K562 (cell line): ENCODE results near the gene AHCYL1. TPM values are rescaled to one million over a fixed set of nuclear protein-coding genes. Genes with fewer than 3 reads are reported as not detected.

Experiments used
- CBX3 ChIP-seq, 2 experiments: IDR thresholded peaks; 1 replicate in 1 of 2; 2 replicates in 1 of 2; pipeline ENCODE4 v1.6.1; 2012; ENCODE audit warnings: inconsistent platforms in 2 of 2, low read length in 2 of 2, borderline replicate concordance in 1 of 2, control low read depth in 1 of 2
- CBX5 ChIP-seq: IDR thresholded peaks from 2 replicates; pipeline ENCODE4 v1.6.1; 2014; ENCODE audit warnings: low read depth, borderline replicate concordance
- CTCF ChIP-seq, 3 experiments: IDR thresholded peaks in 2 of 3; conservative IDR thresholded peaks in 1 of 3; 2 replicates each; pipeline ENCODE4 v1.5.1; 2011 to 2012; ENCODE audit warnings: low read length in 3 of 3, mild to moderate bottlenecking in 3 of 3, control low read depth in 2 of 3, improper control_type of control experiment in 1 of 3, inconsistent platforms in 1 of 3, low read depth in 1 of 3, mixed read lengths in 1 of 3, moderate library complexity in 1 of 3; ENCODE audit not compliant: insufficient read depth in 2 of 3
- DEAF1 ChIP-seq: fragments of 450-650 bp; formaldehyde crosslinking; IDR thresholded peaks from 2 replicates; pipeline ENCODE4 v1.4.0; 2020; ENCODE audit warnings: mild to moderate bottlenecking, moderate library complexity
- DNMT1 ChIP-seq: fragments of 450-650 bp; IDR thresholded peaks from 2 replicates; pipeline ENCODE4 v1.6.1; 2016; ENCODE audit warnings: antibody characterized with exemption, mild to moderate bottlenecking
- HMG20A ChIP-seq: fragments of 450-650 bp; formaldehyde crosslinking; conservative IDR thresholded peaks from 2 replicates; pipeline ENCODE4 v1.4.0; 2020; ENCODE audit warnings: mild to moderate bottlenecking, mixed read lengths
- MAX ChIP-seq: sonication (generic); formaldehyde crosslinking; IDR thresholded peaks from 2 replicates; pipeline ENCODE4 v1.9.0; 2022; ENCODE audit warnings: mild to moderate bottlenecking, missing genetic modification reagents
- NFATC3 ChIP-seq: fragments of 450-650 bp; IDR thresholded peaks from 2 replicates; pipeline ENCODE4 v1.6.1; 2017; ENCODE audit warnings: mild to moderate bottlenecking
- RBM34 ChIP-seq: fragments of 200-400 bp; formaldehyde crosslinking; IDR thresholded peaks from 2 replicates; pipeline ENCODE4 v1.6.1; 2018; ENCODE audit warnings: low read length, borderline replicate concordance; ENCODE audit not compliant: insufficient read depth
- RFX1 ChIP-seq: fragments of 450-650 bp; IDR thresholded peaks from 2 replicates; pipeline ENCODE4 v1.6.1; 2016; ENCODE audit warnings: mild to moderate bottlenecking, moderate library complexity
- STAG1 ChIP-seq: sonication (generic); formaldehyde crosslinking; IDR thresholded peaks from 2 replicates; pipeline ENCODE4 v1.5.0; 2020; ENCODE audit warnings: missing genetic modification reagents, borderline replicate concordance
- YY1 ChIP-seq, 3 experiments: IDR thresholded peaks; 2 replicates each; pipeline ENCODE4 v1.6.1; 2011; ENCODE audit warnings: low read length in 2 of 3, mild to moderate bottlenecking in 2 of 3, moderate library complexity in 2 of 3, borderline replicate concordance in 1 of 3, control low read depth in 1 of 3, low read depth in 1 of 3; ENCODE audit not compliant: insufficient read depth in 3 of 3, insufficient replicate concordance in 2 of 3, control insufficient read depth in 1 of 3, insufficient read length in 1 of 3; ENCODE audit errors: extremely low read depth in 1 of 3
- ZBTB17 ChIP-seq: fragments of 450-650 bp; formaldehyde crosslinking; IDR thresholded peaks from 2 replicates; pipeline ENCODE4 v1.4.0; 2020; ENCODE audit warnings: mild to moderate bottlenecking
- ZBTB8A ChIP-seq: fragments of 450-650 bp; IDR thresholded peaks from 2 replicates; pipeline ENCODE4 v1.6.1; 2018; ENCODE audit warnings: mild to moderate bottlenecking, moderate library complexity; ENCODE audit not compliant: partially characterized antibody
- ZNF121 ChIP-seq: sonication (generic); formaldehyde crosslinking; conservative IDR thresholded peaks from 2 replicates; pipeline ENCODE4 v1.8.0; 2022; ENCODE audit warnings: missing genetic modification reagents
- ZNF280B ChIP-seq: fragments of 250-450 bp; sonication (Bioruptor Pico); IDR thresholded peaks from 2 replicates; pipeline ENCODE4 v1.5.1; 2021; ENCODE audit warnings: mild to moderate bottlenecking
- polyA plus RNA-seq, 8 experiments: library from polyadenylated mRNA; depleted of rRNA in 4 of 8; stranded (reverse) in 5 of 8; unstranded in 3 of 8; fragments of >200 nt; fragmentation: Nextera tagmentation in 2 of 8; fragmentation: Illumina TruSeq in 1 of 8; extraction: Ambion mirVana in 2 of 8; extraction: Trizol in 1 of 8; gene quantifications; 2 replicates each; pipeline versions ENCODE4 v1.2.1 to v1.2.3, GENCODE V29; 2011 to 2014; ENCODE audit warnings: inconsistent platforms in 1 of 8, missing spikeins in 1 of 8
- total RNA-seq, 7 experiments: library from RNA; depleted of rRNA in 6 of 7; stranded (reverse); fragments of >200 nt in 6 of 7; fragmentation: Illumina TruSeq in 2 of 7; extraction: Trizol in 2 of 7; gene quantifications; 2 replicates each; pipeline versions ENCODE4 v1.2.1 to v1.2.3, GENCODE V29; 2011 to 2021; ENCODE audit warnings: low replicate concordance in 1 of 7
- TF ChIP-seq, protein P1 (sequence below), 2 experiments: fragments of 450-650 bp in 1 of 2; sonication (generic) in 1 of 2; formaldehyde crosslinking in 1 of 2; IDR thresholded peaks in 1 of 2; conservative IDR thresholded peaks in 1 of 2; 2 replicates each; pipeline versions ENCODE4 v1.6.1 to v1.8.1; 2016 to 2023; ENCODE audit warnings: mild to moderate bottlenecking in 2 of 2, moderate library complexity in 2 of 2, inconsistent platforms in 1 of 2, missing genetic modification reagents in 1 of 2

AHCYL1 gene
- total and polyA plus RNA-seq, 9 of the 15 experiments (the other 6 are each of a cell fraction or from before 2014, with no cell fraction given): 27.3 to 118 (median 44.5) TPM

DNA sequence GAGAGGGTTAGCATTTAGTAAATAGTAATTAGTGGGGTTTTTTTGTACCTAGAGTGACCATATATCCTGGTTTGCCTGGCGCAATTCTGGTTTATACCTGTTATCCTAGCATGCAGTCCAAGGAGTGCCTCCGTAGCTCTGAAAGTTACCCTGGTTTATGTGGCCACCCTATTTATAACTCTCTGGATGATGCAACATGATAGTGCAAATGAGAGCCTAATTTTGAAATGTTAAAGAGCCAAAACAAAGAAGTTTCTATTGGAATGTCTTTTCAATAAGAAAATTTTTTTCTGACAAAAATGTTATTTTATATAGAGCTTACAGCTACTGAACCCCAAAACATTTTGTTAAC lies 5.7 kb downstream of the AHCYL1 start (continued):
- TF ChIP-seq DEAF1 (CRISPR knock-in tag) (0 out of 2 replicates have a peak, but pooled peaks have one; percentile 10), CTCF (IDR thresholded peaks at IDR 0.05 in 2 of 3, conservative IDR thresholded peaks at IDR 0.05 in 1 of 3; ENCODE audit: insufficient read depth in 2 of 3, low read depth in 1 of 3, low read length in 3 of 3) (no peak), RBM34 (no peak), STAG1 (CRISPR knock-in tag) (no peak), ZBTB8A (no peak), NFATC3 (no peak), HMG20A (CRISPR knock-in tag) (no peak), MAX (CRISPR knock-in tag) (no peak), ZNF280B (CRISPR knock-in tag) (no peak), ZNF121 (CRISPR knock-in tag) (no peak), CBX5 (no peak), ZBTB17 (0 out of 2 replicates have a peak, but pooled peaks have one; percentile 2), CBX3 (IDR thresholded peaks at IDR 0.05; ENCODE audit: borderline replicate concordance in 1 of 2, low read length in 2 of 2) (no peak), DNMT1 (no peak), YY1 (IDR thresholded peaks at IDR 0.05; ENCODE audit: borderline replicate concordance in 1 of 3, control insufficient read depth in 1 of 3, extremely low read depth in 1 of 3, insufficient read depth in 3 of 3, insufficient read length in 1 of 3, insufficient replicate concordance in 2 of 3, low read depth in 1 of 3, low read length in 2 of 3) (no peak), RFX1 (no peak)
- TF ChIP-seq, protein P1, sequence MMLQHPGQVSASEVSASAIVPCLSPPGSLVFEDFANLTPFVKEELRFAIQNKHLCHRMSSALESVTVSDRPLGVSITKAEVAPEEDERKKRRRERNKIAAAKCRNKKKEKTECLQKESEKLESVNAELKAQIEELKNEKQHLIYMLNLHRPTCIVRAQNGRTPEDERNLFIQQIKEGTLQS (IDR thresholded peaks at IDR 0.05): peak; percentile 86
- TF ChIP-seq, protein P1 (CRISPR knock-in tag; conservative IDR thresholded peaks at IDR 0.05): no peak
